ENCODE measurements around the gene VAT1L. TPM values are rescaled to one million over a fixed set of nuclear protein-coding genes. Genes with fewer than 3 reads are reported as not detected.

VAT1L gene
- total and polyA plus RNA-seq, 2 experiments from 2014 or later, result 3.1 to 5.9 TPM

DNA sequence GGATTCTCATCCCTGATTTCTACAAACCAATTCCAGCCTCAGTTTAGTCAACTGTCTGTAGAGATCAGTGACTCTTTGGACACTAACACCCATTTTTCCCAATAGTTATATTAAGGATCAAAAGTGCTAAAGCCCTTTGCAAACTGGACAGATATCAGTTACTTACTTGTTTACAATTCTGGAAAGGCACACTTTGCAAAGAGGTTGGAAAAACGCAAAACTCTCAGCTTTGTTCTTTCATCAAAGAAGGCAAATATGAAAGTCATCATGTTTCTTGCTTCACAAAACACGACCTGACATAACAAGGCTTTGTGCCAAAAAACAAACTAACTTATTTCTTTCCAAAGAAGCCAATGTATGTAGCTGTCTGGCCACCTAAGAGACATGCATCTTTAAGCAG, 26.1 kb upstream of the VAT1L start:
- Histone ChIP-seq H3K27me3 (no peaks in the 10 kb centered on the region), H3K4me1 (ENCODE audit: insufficient read depth) (no peaks in the 10 kb centered on the region), H3K79me2 (no peaks in the 10 kb centered on the region), H3K27ac (no peak overlapping the region), H3K4me3 (no peak overlapping the region), H3K4me2 (no peak overlapping the region), H3K9me3 (ENCODE audit: low read depth) (no peaks in the 10 kb centered on the region), H4K20me1 (ENCODE audit: insufficient read depth, poor library complexity, severe bottlenecking) (no peaks in the 10 kb centered on the region), H3K9me2 (replicated peaks; ENCODE audit: insufficient read depth) (no peaks in the 10 kb centered on the region), H2AFZ (no peak overlapping the region), H3K36me3 (replicated peaks; ENCODE audit: insufficient read depth, low read depth) (no peaks in the 10 kb centered on the region)
- WGBS (ENCODE audit: low lambda C conversion rate, missing lambda C conversion rate), result 51% methylated on average over 2 of the region's 2 CpGs
- no peak for DNase-seq (ENCODE audit: low spot score)
- no peak for TF ChIP-seq EZH2 (IDR thresholded peaks at IDR 0.05; ENCODE audit: borderline replicate concordance)
- TF ChIP-seq, protein P1, sequence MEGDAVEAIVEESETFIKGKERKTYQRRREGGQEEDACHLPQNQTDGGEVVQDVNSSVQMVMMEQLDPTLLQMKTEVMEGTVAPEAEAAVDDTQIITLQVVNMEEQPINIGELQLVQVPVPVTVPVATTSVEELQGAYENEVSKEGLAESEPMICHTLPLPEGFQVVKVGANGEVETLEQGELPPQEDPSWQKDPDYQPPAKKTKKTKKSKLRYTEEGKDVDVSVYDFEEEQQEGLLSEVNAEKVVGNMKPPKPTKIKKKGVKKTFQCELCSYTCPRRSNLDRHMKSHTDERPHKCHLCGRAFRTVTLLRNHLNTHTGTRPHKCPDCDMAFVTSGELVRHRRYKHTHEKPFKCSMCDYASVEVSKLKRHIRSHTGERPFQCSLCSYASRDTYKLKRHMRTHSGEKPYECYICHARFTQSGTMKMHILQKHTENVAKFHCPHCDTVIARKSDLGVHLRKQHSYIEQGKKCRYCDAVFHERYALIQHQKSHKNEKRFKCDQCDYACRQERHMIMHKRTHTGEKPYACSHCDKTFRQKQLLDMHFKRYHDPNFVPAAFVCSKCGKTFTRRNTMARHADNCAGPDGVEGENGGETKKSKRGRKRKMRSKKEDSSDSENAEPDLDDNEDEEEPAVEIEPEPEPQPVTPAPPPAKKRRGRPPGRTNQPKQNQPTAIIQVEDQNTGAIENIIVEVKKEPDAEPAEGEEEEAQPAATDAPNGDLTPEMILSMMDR (IDR thresholded peaks at IDR 0.05; ENCODE audit: poor library complexity), result no peak
- TF ChIP-seq EZH2phosphoT487 (IDR thresholded peaks at IDR 0.05; ENCODE audit: low read depth, severe bottlenecking, unreplicated experiment), result no peak

DNA sequence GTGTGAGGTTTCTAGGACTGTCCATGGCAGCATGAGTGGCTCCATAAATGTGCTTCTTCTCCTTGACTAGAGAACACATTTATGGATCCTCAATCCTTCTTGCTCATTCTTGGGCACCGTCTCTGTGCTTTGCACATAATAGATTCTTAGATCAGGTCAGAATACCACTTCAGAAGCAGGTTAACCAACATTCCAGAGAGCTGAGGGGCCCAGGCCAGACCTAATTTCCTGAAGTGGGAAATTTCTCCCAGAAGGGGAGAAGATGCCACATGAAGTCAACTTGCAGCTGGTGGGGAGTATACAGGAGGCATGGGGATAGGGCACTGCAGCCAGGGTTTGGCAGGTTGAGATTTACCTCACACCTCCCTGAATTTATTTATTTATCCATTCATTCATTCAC, 24.4 kb upstream of the VAT1L start:
- DNase-seq (ENCODE audit: low spot score), result no peak
- H3K27me3 ChIP-seq, result no peaks in the 10 kb centered on the region
- H4K20me1 ChIP-seq (ENCODE audit: insufficient read depth, poor library complexity, severe bottlenecking), result no peaks in the 10 kb centered on the region
- H3K4me2 ChIP-seq, result no peak overlapping the region
- peak overlapping the region; percentile 19 for H3K27ac ChIP-seq
- 67% methylated on average over 1 of the region's 1 CpG for WGBS (ENCODE audit: low lambda C conversion rate, missing lambda C conversion rate)
- H2AFZ ChIP-seq, result no peak overlapping the region
- TF ChIP-seq EZH2phosphoT487 (IDR thresholded peaks at IDR 0.05; ENCODE audit: low read depth, severe bottlenecking, unreplicated experiment) (no peak), EZH2 (IDR thresholded peaks at IDR 0.05; ENCODE audit: borderline replicate concordance) (no peak)
- TF ChIP-seq, protein P1 (IDR thresholded peaks at IDR 0.05; ENCODE audit: poor library complexity), result no peak
- H3K9me2 ChIP-seq (replicated peaks; ENCODE audit: insufficient read depth), result no peaks in the 10 kb centered on the region
- no peak overlapping the region for H3K4me3 ChIP-seq
- H3K79me2 ChIP-seq, result no peaks in the 10 kb centered on the region
- H3K36me3 ChIP-seq (replicated peaks; ENCODE audit: insufficient read depth, low read depth), result no peaks in the 10 kb centered on the region
- H3K9me3 ChIP-seq (ENCODE audit: low read depth), result no peaks in the 10 kb centered on the region
- no peaks in the 10 kb centered on the region for H3K4me1 ChIP-seq (ENCODE audit: insufficient read depth)

DNA sequence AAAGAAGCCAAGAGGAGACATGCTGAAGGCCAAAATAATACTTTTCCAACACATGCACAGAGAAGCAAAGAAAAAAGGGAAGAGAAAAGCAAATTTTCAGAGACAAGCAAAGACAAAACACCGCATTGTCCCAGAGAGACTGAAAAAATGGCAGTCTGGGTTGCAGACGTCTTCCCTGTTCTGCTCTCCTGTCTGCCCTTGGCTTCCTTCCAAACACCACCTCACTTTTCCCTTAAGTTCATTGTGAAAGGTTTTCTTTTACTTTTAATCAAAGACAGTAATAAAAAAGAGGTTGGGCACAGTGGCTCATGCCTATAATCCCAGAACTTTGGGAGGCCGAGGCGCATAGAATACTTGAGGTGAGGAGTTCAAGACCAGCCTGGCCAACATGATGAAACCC, 21.2 kb upstream of the VAT1L start:
- no peaks in the 10 kb centered on the region for H4K20me1 ChIP-seq (ENCODE audit: insufficient read depth, poor library complexity, severe bottlenecking)
- H3K9me2 ChIP-seq (replicated peaks; ENCODE audit: insufficient read depth), result no peaks in the 10 kb centered on the region
- no peak overlapping the region for H3K4me2 ChIP-seq
- no peak for DNase-seq (ENCODE audit: low spot score)
- no peak overlapping the region for H3K27ac ChIP-seq
- H2AFZ ChIP-seq, result no peak overlapping the region
- H3K4me1 ChIP-seq (ENCODE audit: insufficient read depth), result no peaks in the 10 kb centered on the region
- WGBS (ENCODE audit: low lambda C conversion rate, missing lambda C conversion rate), result 86% methylated on average over 4 of the region's 4 CpGs
- H3K9me3 ChIP-seq (ENCODE audit: low read depth), result no peaks in the 10 kb centered on the region
- no peaks in the 10 kb centered on the region for H3K27me3 ChIP-seq
- H3K4me3 ChIP-seq, result no peak overlapping the region
- no peaks in the 10 kb centered on the region for H3K79me2 ChIP-seq
- TF ChIP-seq EZH2phosphoT487 (IDR thresholded peaks at IDR 0.05; ENCODE audit: low read depth, severe bottlenecking, unreplicated experiment) (no peak), EZH2 (IDR thresholded peaks at IDR 0.05; ENCODE audit: borderline replicate concordance) (no peak)
- TF ChIP-seq, protein P1 (IDR thresholded peaks at IDR 0.05; ENCODE audit: poor library complexity), result no peak
- H3K36me3 ChIP-seq (replicated peaks; ENCODE audit: insufficient read depth, low read depth), result no peaks in the 10 kb centered on the region

DNA sequence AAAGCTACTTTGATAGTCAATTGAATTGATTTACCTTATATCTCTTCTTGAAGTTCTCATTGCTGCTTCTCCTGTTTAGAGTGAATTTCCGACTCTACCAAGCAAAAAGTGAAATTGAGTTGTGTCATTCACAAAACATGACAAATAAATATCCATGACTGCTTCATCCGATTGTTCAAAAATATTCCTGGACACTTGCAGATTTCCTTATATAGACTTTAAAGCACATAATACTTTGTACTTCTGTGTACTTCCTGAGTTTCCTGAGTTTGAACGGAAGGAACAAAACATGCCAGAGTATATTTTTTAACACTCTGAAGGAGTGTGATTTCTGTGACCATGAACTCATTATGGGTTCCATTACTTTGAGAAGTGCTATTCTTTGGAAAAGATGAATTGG, 20.5 kb upstream of the VAT1L start:
- no peaks in the 10 kb centered on the region for H3K36me3 ChIP-seq (replicated peaks; ENCODE audit: insufficient read depth, low read depth)
- no peak for DNase-seq (ENCODE audit: low spot score)
- H3K27ac ChIP-seq, result no peak overlapping the region
- no peaks in the 10 kb centered on the region for H3K9me3 ChIP-seq (ENCODE audit: low read depth)
- no peak overlapping the region for H2AFZ ChIP-seq
- H3K4me2 ChIP-seq, result no peak overlapping the region
- TF ChIP-seq EZH2 (IDR thresholded peaks at IDR 0.05; ENCODE audit: borderline replicate concordance) (no peak), EZH2phosphoT487 (IDR thresholded peaks at IDR 0.05; ENCODE audit: low read depth, severe bottlenecking, unreplicated experiment) (no peak)
- TF ChIP-seq, protein P1 (IDR thresholded peaks at IDR 0.05; ENCODE audit: poor library complexity), result no peak
- H4K20me1 ChIP-seq (ENCODE audit: insufficient read depth, poor library complexity, severe bottlenecking), result no peaks in the 10 kb centered on the region
- H3K4me3 ChIP-seq, result no peak overlapping the region
- no peaks in the 10 kb centered on the region for H3K4me1 ChIP-seq (ENCODE audit: insufficient read depth)
- no peaks in the 10 kb centered on the region for H3K79me2 ChIP-seq
- H3K9me2 ChIP-seq (replicated peaks; ENCODE audit: insufficient read depth), result no peaks in the 10 kb centered on the region
- no peaks in the 10 kb centered on the region for H3K27me3 ChIP-seq
- 88% methylated on average over 3 of the region's 3 CpGs for WGBS (ENCODE audit: low lambda C conversion rate, missing lambda C conversion rate)
